ENCODE measurements around the gene PMM2.

The PMM2 gene

DNA sequence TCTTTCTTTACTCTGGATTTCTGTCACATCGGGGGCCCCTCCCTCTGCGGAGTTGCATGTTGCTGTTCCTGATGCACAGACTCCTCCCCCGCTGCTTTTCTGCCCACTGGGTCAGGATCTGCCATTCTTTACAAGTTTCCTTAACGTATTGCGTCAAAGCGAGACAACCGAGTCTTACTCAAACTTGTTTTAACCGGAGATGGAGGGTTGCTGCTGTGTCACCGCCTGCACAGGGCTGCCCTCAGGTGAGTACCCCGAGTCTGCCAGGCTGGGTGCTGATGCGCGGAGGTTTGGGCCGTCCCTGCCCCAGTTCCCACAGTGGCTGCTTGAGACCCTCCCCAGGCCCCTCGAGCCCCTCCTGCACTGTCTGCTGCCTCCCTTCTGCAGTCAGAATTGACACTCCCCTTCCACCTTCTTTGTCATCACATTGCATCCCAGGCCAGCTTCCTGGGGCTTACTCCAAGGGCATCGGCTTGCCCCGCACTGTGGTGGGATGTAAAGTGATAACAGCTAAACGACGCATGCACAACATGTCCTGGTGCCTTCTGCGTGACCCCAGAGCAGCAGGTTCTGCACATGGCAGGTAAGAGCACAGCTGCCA is 51.9 kb downstream of the PMM2 start:
- Histone ChIP-seq H3K36me3 (ENCODE audit: control insufficient read depth, insufficient read depth, low read length) (peaks cover 11% of the 10 kb centered on the region), H3K27ac (ENCODE audit: low read depth, low read length) (no peak overlapping the region), H3K4me3 (ENCODE audit: low read length) (no peak overlapping the region), H3K9ac (ENCODE audit: low read length) (no peak overlapping the region), H3K27me3 (ENCODE audit: control insufficient read depth, insufficient read depth, low read length) (no peaks in the 10 kb centered on the region), H3K4me1 (ENCODE audit: control insufficient read depth, insufficient read depth, low read length) (no peaks in the 10 kb centered on the region)

DNA sequence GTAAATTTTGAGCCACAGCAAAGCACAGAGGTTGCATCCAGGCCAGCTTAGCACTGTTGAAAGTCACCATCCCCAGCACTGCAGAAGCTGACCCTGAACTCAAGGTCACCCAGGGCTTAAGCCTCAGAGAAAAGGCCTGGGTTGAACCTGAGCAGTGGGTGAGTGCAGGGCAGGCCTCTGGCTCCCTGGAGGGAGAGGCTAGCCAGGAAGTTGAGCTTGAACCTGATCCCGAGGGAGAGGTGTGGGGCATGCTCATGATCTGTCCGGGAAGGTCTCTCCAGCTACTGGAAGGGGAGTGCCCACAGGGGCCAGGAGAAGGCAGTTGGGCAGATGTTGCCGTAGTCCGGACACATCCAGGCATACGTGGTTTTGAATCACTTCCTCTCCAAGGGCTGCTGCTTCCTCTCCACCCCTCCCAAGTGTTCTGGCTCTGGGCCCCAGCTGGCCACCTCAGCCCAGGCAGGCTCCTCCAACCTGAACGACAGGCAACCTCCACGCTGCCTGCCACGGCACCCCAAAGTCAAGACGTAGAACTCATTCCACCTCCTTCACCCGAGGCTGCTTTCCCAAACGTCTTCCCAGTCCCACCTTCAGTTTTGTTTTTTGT is 52.7 kb downstream of the PMM2 start:
- Histone ChIP-seq H3K27ac (ENCODE audit: low read depth, low read length) (no peak overlapping the region), H3K4me1 (ENCODE audit: control insufficient read depth, insufficient read depth, low read length) (no peaks in the 10 kb centered on the region), H3K27me3 (ENCODE audit: control insufficient read depth, insufficient read depth, low read length) (no peaks in the 10 kb centered on the region), H3K4me3 (ENCODE audit: low read length) (no peak overlapping the region), H3K36me3 (ENCODE audit: control insufficient read depth, insufficient read depth, low read length) (peaks cover 19% of the 10 kb centered on the region), H3K9ac (ENCODE audit: low read length) (no peak overlapping the region)

DNA sequence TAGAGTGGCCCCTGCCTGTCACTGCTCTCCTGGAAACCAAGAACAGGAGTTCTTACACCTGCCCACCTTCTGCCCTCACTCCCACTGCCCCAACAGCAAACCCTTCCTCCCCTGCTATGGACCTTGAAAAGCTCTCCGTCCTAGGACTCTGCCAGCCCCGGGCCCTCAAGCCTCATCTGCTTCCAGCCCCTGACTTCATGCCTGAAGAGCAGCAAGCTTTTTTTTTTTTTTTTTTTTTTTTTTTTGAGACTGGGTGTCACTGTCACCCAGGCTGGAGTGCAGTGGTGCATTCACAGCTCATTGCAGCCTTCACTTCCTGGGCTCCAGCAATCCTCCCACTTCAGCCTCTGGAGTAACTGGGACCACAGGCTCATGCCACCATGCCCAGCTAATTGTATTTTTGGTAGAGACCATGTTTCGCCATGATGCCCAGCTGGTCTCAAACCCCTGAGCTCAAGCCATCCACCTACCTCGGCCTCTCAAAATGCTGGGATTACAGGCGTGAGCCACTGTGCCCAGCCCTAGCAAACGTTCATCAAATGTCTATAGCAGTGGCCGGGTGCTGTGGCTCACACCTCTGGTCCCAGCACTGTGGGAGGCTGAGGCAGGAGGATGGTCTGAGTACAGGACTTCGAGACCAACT is 54.2 kb downstream of the PMM2 start:
- H3K9ac ChIP-seq (ENCODE audit: low read length) = no peak overlapping the region
- H3K4me1 ChIP-seq (ENCODE audit: control insufficient read depth, insufficient read depth, low read length) = no peaks in the 10 kb centered on the region
- H3K27ac ChIP-seq (ENCODE audit: low read depth, low read length) = no peak overlapping the region
- H3K36me3 ChIP-seq (ENCODE audit: control insufficient read depth, insufficient read depth, low read length) = peaks cover 20% of the 10 kb centered on the region
- no peaks in the 10 kb centered on the region for H3K27me3 ChIP-seq (ENCODE audit: control insufficient read depth, insufficient read depth, low read length)
- H3K4me3 ChIP-seq (ENCODE audit: low read length) = no peak overlapping the region

DNA sequence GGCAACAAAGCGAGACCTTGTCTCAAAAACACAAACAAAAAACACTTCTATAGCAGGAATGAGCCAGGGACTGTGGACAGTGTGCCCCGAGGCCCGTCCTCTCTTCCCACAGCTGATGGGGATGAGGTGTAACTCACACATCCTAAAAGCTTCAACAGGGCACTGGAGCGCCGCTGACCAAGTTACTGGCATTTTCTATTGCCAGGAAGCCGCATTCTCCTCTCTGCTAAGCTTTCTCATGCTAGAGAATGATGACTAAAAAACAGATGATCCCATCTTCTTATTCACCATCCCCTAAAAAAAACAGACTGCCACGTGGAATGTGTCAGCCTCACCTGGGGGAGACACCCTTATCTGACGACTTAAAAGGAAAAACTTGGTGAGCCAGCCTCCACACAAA is 54.9 kb downstream of the PMM2 start:
- no peaks in the 10 kb centered on the region for H3K4me1 ChIP-seq (ENCODE audit: control insufficient read depth, insufficient read depth, low read length)
- H3K9ac ChIP-seq (ENCODE audit: low read length) = no peak overlapping the region
- no peak overlapping the region for H3K4me3 ChIP-seq (ENCODE audit: low read length)
- no peak overlapping the region for H3K27ac ChIP-seq (ENCODE audit: low read depth, low read length)
- peaks cover 20% of the 10 kb centered on the region for H3K36me3 ChIP-seq (ENCODE audit: control insufficient read depth, insufficient read depth, low read length)
- H3K27me3 ChIP-seq (ENCODE audit: control insufficient read depth, insufficient read depth, low read length) = no peaks in the 10 kb centered on the region

DNA sequence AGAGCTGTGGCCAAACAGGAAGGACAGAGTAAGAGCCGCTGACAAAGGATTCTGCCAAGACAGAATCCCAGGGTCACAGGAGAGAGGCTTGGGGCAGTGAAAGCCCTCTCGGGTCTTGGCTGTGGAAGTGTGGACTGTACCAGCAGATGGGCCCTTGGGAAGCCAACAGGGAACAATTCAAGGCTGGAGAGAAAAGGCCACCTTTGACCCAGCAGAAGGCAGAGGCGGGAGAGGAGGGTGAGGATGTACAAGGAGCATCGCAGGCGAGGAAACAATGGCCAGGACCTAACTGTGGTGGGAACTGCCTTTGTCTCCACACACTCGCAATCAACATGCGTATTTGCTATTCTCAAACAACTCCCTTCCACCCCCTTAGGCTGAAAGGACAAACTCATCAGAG is 55.5 kb downstream of the PMM2 start:
- Histone ChIP-seq H3K36me3 (ENCODE audit: control insufficient read depth, insufficient read depth, low read length) (peaks cover 23% of the 10 kb centered on the region), H3K4me1 (ENCODE audit: control insufficient read depth, insufficient read depth, low read length) (no peaks in the 10 kb centered on the region), H3K4me3 (ENCODE audit: low read length) (no peak overlapping the region), H3K27me3 (ENCODE audit: control insufficient read depth, insufficient read depth, low read length) (no peaks in the 10 kb centered on the region), H3K9ac (ENCODE audit: low read length) (no peak overlapping the region), H3K27ac (ENCODE audit: low read depth, low read length) (no peak overlapping the region)

DNA sequence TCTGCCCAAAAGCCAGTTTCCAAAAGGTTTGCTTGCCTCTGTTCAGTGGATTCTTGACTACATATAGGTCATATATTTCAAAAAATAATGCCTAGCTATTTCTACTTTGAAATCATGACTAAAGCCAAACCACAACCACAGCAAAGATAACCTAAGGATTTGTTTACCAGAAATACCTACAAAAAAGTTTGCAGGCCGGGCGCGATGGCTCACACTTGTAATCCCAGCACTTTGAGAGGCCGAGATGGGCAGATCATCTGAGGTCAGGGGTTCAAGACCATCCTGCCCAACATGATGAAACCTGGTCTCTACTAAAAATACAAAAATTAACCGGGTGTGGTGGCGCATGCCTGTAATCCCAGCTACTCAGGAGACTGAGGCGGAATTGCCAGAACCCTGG is 56.0 kb downstream of the PMM2 start:
- H3K9ac ChIP-seq (ENCODE audit: low read length) = no peak overlapping the region
- H3K27me3 ChIP-seq (ENCODE audit: control insufficient read depth, insufficient read depth, low read length) = no peaks in the 10 kb centered on the region
- H3K36me3 ChIP-seq (ENCODE audit: control insufficient read depth, insufficient read depth, low read length) = peaks cover 23% of the 10 kb centered on the region
- no peak overlapping the region for H3K4me3 ChIP-seq (ENCODE audit: low read length)
- no peaks in the 10 kb centered on the region for H3K4me1 ChIP-seq (ENCODE audit: control insufficient read depth, insufficient read depth, low read length)
- H3K27ac ChIP-seq (ENCODE audit: low read depth, low read length) = no peak overlapping the region

DNA sequence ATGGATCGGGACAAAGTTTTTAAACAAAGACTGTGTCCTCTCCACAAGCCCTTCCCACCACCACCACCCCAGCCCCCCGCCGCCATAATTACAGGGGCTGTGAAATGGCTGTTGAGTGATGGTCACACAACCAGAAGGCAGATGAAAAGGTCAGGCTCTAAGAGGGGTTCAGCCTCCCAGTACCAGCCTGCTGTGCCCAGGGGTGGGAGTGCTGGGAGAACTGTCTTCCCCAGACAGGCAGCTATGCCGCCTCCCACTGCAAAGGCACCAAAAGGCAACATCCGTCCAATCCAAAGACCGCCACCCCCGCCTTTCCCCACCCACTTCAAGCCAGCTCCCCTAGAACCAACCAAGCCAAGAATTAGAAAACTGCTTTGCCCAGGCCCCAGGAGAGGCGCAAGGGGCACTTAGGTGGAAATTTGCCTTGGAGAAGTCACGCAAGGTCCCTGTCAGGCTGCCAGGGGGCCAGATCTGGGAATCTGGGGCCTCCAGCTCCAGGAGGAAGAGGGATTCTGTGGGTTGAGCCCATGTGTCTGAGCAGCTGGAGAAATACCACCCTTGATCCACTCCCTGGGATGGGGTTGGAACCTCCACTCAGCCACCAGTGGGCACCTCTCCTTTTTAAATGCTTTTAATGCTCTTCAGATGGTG is 56.8 kb downstream of the PMM2 start:
- Histone ChIP-seq H3K36me3 (ENCODE audit: control insufficient read depth, insufficient read depth, low read length) (peaks cover 19% of the 10 kb centered on the region), H3K27ac (ENCODE audit: low read depth, low read length) (no peak overlapping the region), H3K4me1 (ENCODE audit: control insufficient read depth, insufficient read depth, low read length) (no peaks in the 10 kb centered on the region)

DNA sequence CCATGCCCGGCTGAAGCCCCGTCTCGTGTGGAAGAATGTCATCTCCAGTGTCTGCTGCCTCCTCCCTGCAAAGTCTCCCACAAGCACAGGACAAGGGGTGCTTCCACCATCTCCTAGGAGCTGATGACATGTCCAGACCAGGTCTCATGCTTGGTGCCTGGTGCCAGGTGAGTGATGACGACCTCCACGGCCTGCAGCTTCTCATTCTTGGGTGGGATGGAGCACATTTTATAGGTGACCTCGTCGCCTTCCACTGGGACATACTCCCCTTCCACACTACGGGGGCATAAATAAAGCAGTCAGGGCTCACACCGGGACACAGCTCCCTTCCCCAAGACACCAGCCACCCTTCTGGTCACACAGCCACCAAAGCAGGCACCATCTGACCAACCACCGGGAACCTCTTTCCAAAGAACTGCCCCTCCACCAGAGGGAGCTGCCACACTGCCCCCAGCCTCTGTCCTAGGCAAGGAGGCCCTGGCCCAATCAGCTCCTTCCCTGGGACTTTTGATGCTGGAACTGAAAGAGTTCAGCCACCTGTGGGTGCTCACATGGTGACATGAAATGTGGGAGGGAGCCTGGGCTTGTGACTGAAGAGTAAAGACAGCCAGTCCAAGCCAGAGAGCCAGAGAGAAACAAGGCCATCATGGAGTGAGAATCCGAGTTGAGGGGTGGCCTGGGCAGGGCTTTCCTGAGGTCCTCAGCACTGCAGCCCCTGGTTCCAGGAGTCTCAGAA is 57.6 kb downstream of the PMM2 start:
- Histone ChIP-seq H3K27ac (ENCODE audit: low read depth, low read length) (no peak overlapping the region), H3K27me3 (ENCODE audit: control insufficient read depth, insufficient read depth, low read length) (no peaks in the 10 kb centered on the region), H3K9ac (ENCODE audit: low read length) (no peak overlapping the region), H3K4me3 (ENCODE audit: low read length) (no peak overlapping the region), H3K4me1 (ENCODE audit: control insufficient read depth, insufficient read depth, low read length) (no peaks in the 10 kb centered on the region), H3K36me3 (ENCODE audit: control insufficient read depth, insufficient read depth, low read length) (peaks cover 19% of the 10 kb centered on the region)

More for the DNA sequence above, 56.8 kb downstream of the PMM2 start:
- Histone ChIP-seq H3K9ac (ENCODE audit: low read length) (no peak overlapping the region), H3K4me3 (ENCODE audit: low read length) (no peak overlapping the region), H3K27me3 (ENCODE audit: control insufficient read depth, insufficient read depth, low read length) (no peaks in the 10 kb centered on the region)

DNA sequence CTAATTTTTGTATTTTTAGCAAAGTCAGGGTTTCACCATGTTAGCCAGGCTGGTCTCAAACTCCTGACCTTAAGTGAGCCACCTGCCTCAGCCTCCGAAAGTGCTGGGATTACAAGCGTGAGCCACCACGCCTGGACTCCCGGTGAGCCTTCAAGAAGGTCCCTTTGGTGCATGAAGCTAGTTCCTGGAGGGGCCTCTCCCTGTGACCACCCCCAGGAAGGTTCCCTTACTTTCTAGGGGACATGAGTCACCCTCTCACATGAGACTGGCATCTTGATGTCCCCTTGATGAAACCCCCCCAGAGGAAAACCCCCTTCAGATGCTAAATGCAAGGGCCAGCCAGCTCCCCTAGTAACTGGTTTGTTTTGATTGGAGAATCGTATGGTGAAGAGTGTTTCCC is 58.3 kb downstream of the PMM2 start:
- no peak overlapping the region for H3K27ac ChIP-seq (ENCODE audit: low read depth, low read length)
- no peaks in the 10 kb centered on the region for H3K27me3 ChIP-seq (ENCODE audit: control insufficient read depth, insufficient read depth, low read length)
- peaks cover 19% of the 10 kb centered on the region for H3K36me3 ChIP-seq (ENCODE audit: control insufficient read depth, insufficient read depth, low read length)

DNA sequence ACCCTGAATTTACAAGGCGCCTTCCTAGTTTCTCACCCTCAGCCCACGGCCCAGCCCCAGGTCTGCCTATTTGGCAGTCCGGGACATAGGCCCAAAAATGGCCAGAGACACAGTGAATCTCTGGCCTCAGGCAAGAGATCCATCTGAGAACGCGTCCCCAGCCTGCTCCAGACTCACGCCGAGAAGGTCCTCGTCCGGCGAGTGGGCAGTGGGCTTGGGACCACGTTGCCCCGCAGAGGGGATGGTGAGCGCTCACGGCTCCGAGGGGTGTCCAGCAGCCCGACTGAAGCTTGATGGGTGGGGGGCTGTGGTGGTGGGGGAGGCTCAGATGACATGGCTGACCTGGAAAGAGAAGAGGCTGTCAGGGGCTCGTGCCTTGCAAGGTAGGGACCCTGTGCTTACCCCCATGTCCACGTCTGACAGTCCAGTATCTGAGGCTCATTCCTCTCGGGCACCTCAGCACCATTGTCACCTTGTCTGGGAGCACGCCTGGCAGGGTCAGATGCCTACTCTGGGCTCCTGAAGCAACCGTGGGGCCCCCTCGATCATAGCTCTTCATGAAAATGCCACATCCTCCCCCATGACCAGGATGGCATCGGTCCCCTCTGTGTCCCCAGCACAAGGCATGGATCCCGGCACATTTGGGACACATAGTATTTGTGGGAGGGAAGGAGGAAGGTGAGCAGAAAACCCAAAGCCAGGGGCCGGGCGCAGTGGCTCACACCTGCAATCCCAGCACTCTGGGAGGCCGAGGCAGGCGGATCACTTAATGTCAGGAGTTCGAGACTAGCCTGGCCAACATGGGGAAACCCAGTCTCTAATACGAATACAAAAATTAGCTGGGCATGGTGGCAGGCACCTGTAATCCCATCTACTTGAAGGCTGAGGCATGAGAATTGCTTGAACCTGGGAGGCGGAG is 61.6 kb downstream of the PMM2 start:
- Histone ChIP-seq H3K9ac (ENCODE audit: low read length) (no peak overlapping the region), H3K27me3 (ENCODE audit: control insufficient read depth, insufficient read depth, low read length) (no peaks in the 10 kb centered on the region), H3K4me1 (ENCODE audit: control insufficient read depth, insufficient read depth, low read length) (peaks cover 3% of the 10 kb centered on the region), H3K27ac (ENCODE audit: low read depth, low read length) (no peak overlapping the region), H3K36me3 (ENCODE audit: control insufficient read depth, insufficient read depth, low read length) (peaks cover 14% of the 10 kb centered on the region), H3K4me3 (ENCODE audit: low read length) (no peak overlapping the region)

More for the DNA sequence above, 58.3 kb downstream of the PMM2 start:
- Histone ChIP-seq H3K4me1 (ENCODE audit: control insufficient read depth, insufficient read depth, low read length) (no peaks in the 10 kb centered on the region), H3K4me3 (ENCODE audit: low read length) (no peak overlapping the region), H3K9ac (ENCODE audit: low read length) (no peak overlapping the region)

DNA sequence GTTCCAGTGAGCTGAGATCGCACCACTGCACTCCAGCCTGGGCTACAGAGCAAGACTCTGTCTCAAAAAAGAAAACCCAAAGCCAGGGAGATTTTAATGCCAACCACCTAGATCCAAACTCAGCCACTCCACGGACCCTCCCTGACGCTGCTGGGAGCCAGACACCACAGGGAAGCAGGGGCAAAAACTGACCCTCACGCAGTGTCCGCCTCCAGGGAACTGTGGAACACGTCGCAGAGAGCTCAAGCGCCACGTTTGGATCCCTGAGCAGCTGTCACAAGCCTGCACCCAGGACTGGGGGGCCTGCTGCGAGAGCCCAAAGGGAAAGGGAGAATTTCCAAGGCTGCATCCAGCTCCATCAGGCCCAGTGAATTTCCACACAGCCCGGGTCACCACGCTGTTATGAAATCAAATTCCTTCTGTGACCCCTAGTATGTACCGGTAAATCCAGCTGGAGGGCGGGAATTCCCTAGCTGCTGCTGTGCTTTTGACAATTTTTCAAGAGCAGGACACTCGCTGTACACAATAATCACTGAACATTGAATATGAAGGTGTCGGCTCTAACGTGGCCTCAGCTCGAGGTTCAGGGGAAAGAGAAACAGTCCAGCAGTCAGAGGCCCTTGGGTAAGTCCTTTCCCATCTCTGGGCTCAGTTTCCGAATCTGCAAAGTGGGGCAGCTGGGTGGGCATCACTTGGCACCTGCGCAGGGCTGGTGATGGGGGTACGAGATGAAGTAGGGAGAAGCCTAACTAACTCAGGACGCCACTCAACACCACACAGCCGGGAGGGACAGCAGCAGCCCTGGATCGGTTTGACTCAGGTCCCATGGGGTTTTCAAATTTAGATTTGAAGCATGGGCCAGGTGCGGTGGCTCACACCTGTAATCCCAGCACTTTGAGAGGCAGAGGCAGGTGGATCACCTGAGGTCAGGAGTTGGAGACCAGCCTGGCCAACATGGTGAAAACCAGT is 62.6 kb downstream of the PMM2 start:
- no peak overlapping the region for H3K4me3 ChIP-seq (ENCODE audit: low read length)

More for the DNA sequence above, 62.6 kb downstream of the PMM2 start:
- Histone ChIP-seq H3K27ac (ENCODE audit: low read depth, low read length) (no peak overlapping the region), H3K9ac (ENCODE audit: low read length) (no peak overlapping the region), H3K36me3 (ENCODE audit: control insufficient read depth, insufficient read depth, low read length) (peaks cover 5% of the 10 kb centered on the region), H3K27me3 (ENCODE audit: control insufficient read depth, insufficient read depth, low read length) (no peaks in the 10 kb centered on the region), H3K4me1 (ENCODE audit: control insufficient read depth, insufficient read depth, low read length) (peaks cover 3% of the 10 kb centered on the region)

Data from rectal smooth muscle tissue (tissue), 1 donor.